ENCODE results near the gene KCNK18.

KCNK18 gene

GRCh38 chr10:117246997-117247671 is 49.8 kb downstream of the KCNK18 start:
- TF ChIP-seq TAF1 (IDR thresholded peaks at IDR 0.05; ENCODE audit: borderline replicate concordance, low read depth, low read length) = no peak
- no peak for TF ChIP-seq POLR2A (IDR thresholded peaks at IDR 0.05; ENCODE audit: low read depth, low read length)
- no peak for FAIRE-seq
- no peak for DNase-seq (ENCODE audit: insufficient read length)

DNA sequence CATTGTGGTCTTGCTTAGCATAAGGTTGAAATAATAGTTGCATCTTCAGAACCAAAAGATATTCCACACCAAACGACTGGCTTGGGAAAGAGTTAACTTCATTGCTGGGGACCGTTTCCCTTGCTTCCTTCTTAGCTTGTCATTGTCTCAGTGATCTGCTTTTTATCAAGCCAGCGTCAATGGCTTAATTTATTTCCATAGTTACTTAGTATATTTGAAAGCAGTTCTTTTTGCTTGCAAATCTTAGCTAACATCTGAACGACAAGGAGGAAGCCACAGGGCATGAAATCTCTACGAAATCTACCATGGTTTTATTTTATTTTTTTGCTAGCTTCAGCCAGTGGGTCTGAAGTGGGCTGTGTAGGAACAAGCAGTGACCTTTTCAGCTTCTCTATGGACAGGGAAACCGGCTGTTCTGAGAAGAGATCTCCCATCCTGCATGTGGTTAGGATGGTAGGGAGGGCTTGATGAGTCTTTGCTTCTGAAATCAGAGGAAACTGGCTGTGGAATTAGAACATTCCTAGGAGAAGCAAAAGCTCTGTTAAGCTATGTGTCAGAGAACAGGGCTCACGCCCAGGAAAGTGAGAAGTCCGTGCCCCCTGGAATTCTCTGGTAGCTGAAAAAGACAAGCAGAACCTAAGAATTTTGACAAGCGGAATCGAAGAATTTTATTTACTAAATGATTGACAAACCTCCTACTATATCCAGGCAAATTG is 51.6 kb downstream of the KCNK18 start:
- TF ChIP-seq POLR2AphosphoS5 (IDR thresholded peaks at IDR 0.05; ENCODE audit: low read depth, low read length) = no peak
- TF ChIP-seq POLR2A (IDR thresholded peaks at IDR 0.05; ENCODE audit: low read depth, low read length) = no peak
- TF ChIP-seq TAF1 (IDR thresholded peaks at IDR 0.05; ENCODE audit: borderline replicate concordance, low read depth, low read length) = no peak
- DNase-seq (ENCODE audit: insufficient read length) = no peak
- no peak for FAIRE-seq

- FAIRE-seq (no peak), DNase-seq (ENCODE audit: insufficient read length) (no peak)
- TF ChIP-seq POLR2A (IDR thresholded peaks at IDR 0.05; ENCODE audit: low read depth, low read length) (no peak), TAF1 (IDR thresholded peaks at IDR 0.05; ENCODE audit: borderline replicate concordance, low read depth, low read length) (no peak), POLR2AphosphoS5 (IDR thresholded peaks at IDR 0.05; ENCODE audit: low read depth, low read length) (no peak)
Observed at GRCh38 chr10:117249493-117250093, 52.3 kb downstream of the KCNK18 start.

DNA sequence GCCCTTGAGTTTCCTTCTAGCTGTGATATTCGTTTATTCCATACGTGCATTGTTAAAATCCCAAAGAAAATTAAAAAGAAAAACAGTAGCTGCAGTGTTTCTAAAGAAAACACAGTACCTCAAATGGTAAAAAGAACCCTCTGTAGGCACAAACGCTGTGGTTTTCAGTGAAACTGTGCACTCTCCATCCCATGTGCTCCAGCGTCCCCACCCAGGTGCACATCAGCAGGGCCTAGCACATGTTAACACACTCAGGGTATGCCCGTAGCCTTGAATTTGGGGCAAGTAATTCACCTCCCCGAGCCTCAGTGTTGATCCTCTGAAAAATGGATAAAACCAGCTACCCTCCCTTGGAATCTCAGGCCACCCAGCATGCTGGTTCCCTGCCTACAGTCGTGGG is 53.1 kb downstream of the KCNK18 start:
- no peak for TF ChIP-seq POLR2A (IDR thresholded peaks at IDR 0.05; ENCODE audit: low read depth, low read length)
- FAIRE-seq = no peak

GRCh38 chr10:117253908-117254307 is 56.6 kb downstream of the KCNK18 start:
- DNase-seq (ENCODE audit: insufficient read length) (no peak), FAIRE-seq (no peak)
- no peak for TF ChIP-seq POLR2A (IDR thresholded peaks at IDR 0.05; ENCODE audit: low read depth, low read length)
- no peak for TF ChIP-seq TAF1 (IDR thresholded peaks at IDR 0.05; ENCODE audit: borderline replicate concordance, low read depth, low read length)
- TF ChIP-seq POLR2AphosphoS5 (IDR thresholded peaks at IDR 0.05; ENCODE audit: low read depth, low read length) = no peak

More for the DNA sequence above, 53.1 kb downstream of the KCNK18 start:
- DNase-seq (ENCODE audit: insufficient read length) = no peak

- TF ChIP-seq POLR2A (IDR thresholded peaks at IDR 0.05; ENCODE audit: low read depth, low read length) (no peak), TAF1 (IDR thresholded peaks at IDR 0.05; ENCODE audit: borderline replicate concordance, low read depth, low read length) (no peak), POLR2AphosphoS5 (IDR thresholded peaks at IDR 0.05; ENCODE audit: low read depth, low read length) (no peak)
- no peak for DNase-seq (ENCODE audit: insufficient read length)
- no peak for FAIRE-seq
Observed at GRCh38 chr10:117254338-117254737, 57.0 kb downstream of the KCNK18 start.

GRCh38 chr10:117254774-117255735 is 57.8 kb downstream of the KCNK18 start:
- TF ChIP-seq POLR2A (IDR thresholded peaks at IDR 0.05; ENCODE audit: low read depth, low read length) (no peak), POLR2AphosphoS5 (IDR thresholded peaks at IDR 0.05; ENCODE audit: low read depth, low read length) (no peak), TAF1 (IDR thresholded peaks at IDR 0.05; ENCODE audit: borderline replicate concordance, low read depth, low read length) (no peak)
- FAIRE-seq = no peak
- DNase-seq (ENCODE audit: insufficient read length) = no peak

GRCh38 chr10:117255835-117256460 is 58.7 kb downstream of the KCNK18 start:
- no peak for FAIRE-seq
- no peak for DNase-seq (ENCODE audit: insufficient read length)
- TF ChIP-seq POLR2AphosphoS5 (IDR thresholded peaks at IDR 0.05; ENCODE audit: low read depth, low read length) = no peak
- TF ChIP-seq TAF1 (IDR thresholded peaks at IDR 0.05; ENCODE audit: borderline replicate concordance, low read depth, low read length) = no peak
- no peak for TF ChIP-seq POLR2A (IDR thresholded peaks at IDR 0.05; ENCODE audit: low read depth, low read length)

DNA sequence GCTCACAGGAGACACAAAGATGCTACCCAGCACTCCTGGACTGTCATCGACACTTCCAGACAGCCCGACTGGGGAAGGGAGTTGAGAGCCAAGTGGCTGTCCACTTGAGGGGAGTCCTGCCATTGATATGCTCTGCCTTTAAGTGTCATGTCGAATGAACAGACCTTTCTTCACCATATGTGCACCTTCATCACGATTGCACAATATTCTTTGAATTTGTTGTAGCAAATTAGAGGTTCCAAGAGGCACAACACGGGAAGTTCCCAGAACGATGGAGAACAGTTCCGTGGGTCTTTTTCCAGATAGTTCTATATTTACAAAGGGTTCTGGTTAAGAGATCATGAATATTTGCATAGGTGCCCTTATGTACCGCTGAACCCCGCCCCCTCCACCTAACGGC is 59.6 kb downstream of the KCNK18 start:
- TF ChIP-seq TAF1 (IDR thresholded peaks at IDR 0.05; ENCODE audit: borderline replicate concordance, low read depth, low read length) (no peak), POLR2AphosphoS5 (IDR thresholded peaks at IDR 0.05; ENCODE audit: low read depth, low read length) (no peak), POLR2A (IDR thresholded peaks at IDR 0.05; ENCODE audit: low read depth, low read length) (no peak)
- no peak for DNase-seq (ENCODE audit: insufficient read length)
- no peak for FAIRE-seq

DNA sequence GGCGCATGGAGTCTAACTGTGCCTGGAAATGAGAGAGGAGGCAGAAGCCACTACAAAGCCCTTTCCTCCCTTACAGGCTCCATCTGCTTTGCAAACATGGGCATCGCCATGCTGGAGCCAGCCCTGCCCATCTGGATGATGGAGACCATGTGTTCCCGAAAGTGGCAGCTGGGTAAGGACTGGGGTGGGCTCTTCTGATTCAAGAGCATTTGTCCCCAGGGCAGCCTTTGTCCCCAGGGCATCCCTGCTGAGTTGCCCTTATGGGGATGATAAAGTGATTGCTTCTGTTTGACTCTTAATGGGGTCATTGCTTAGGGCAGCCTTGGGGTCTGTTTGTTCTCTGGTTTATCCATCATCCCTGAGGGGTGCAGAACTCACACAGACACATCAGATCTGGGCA is 60.4 kb downstream of the KCNK18 start:
- DNase-seq (ENCODE audit: insufficient read length) (no peak), FAIRE-seq (no peak)
- no peak for TF ChIP-seq POLR2A (IDR thresholded peaks at IDR 0.05; ENCODE audit: low read depth, low read length)
- no peak for TF ChIP-seq TAF1 (IDR thresholded peaks at IDR 0.05; ENCODE audit: borderline replicate concordance, low read depth, low read length)
- no peak for TF ChIP-seq POLR2AphosphoS5 (IDR thresholded peaks at IDR 0.05; ENCODE audit: low read depth, low read length)

- DNase-seq (ENCODE audit: insufficient read length) (no peak), FAIRE-seq (no peak)
- no peak for TF ChIP-seq TAF1 (IDR thresholded peaks at IDR 0.05; ENCODE audit: borderline replicate concordance, low read depth, low read length)
- TF ChIP-seq POLR2A (IDR thresholded peaks at IDR 0.05; ENCODE audit: low read depth, low read length) = no peak
- TF ChIP-seq POLR2AphosphoS5 (IDR thresholded peaks at IDR 0.05; ENCODE audit: low read depth, low read length) = no peak
Observed at GRCh38 chr10:117259279-117259678, 62.0 kb downstream of the KCNK18 start.
